ENCODE data around the gene ZNF280A.
"Not testable (repeated sequence)": the region's sequence is repeated elsewhere in the genome, so short reads cannot be mapped to it uniquely, and the experiment has no call there.

- TF ChIP-seq, protein P1, sequence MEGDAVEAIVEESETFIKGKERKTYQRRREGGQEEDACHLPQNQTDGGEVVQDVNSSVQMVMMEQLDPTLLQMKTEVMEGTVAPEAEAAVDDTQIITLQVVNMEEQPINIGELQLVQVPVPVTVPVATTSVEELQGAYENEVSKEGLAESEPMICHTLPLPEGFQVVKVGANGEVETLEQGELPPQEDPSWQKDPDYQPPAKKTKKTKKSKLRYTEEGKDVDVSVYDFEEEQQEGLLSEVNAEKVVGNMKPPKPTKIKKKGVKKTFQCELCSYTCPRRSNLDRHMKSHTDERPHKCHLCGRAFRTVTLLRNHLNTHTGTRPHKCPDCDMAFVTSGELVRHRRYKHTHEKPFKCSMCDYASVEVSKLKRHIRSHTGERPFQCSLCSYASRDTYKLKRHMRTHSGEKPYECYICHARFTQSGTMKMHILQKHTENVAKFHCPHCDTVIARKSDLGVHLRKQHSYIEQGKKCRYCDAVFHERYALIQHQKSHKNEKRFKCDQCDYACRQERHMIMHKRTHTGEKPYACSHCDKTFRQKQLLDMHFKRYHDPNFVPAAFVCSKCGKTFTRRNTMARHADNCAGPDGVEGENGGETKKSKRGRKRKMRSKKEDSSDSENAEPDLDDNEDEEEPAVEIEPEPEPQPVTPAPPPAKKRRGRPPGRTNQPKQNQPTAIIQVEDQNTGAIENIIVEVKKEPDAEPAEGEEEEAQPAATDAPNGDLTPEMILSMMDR (IDR thresholded peaks at IDR 0.05), result not testable (repeated sequence)
- TF ChIP-seq ZFX (IDR thresholded peaks at IDR 0.05; ENCODE audit: borderline replicate concordance), result not testable (repeated sequence)
Measured at GRCh38 chr22:22532547-22533071, 12.5 kb upstream of the ZNF280A start.
